Fibroblast of pulmonary artery (primary cell): ENCODE results near the gene DNAJB11.
"Not testable (repeated sequence)": the region's sequence is repeated elsewhere in the genome, so short reads cannot be mapped to it uniquely, and the experiment has no call there.

Experiments used
- DNase-seq: peaks from one replicate; pipeline ENCODE4 v3.0.0-alpha.2; 2010; ENCODE audit warnings: low read depth
- H3K4me3 ChIP-seq: replicated peaks from 2 replicates; pipeline ENCODE4 v1.5.1; 2011; ENCODE audit warnings: low read depth, mild to moderate bottlenecking, control low read depth, low read length, moderate library complexity
- TF ChIP-seq, protein P1 (sequence below): IDR thresholded peaks from 2 replicates; pipeline ENCODE4 v1.5.1; 2011; ENCODE audit warnings: mild to moderate bottlenecking, control low read depth, low read length, inconsistent platforms; ENCODE audit errors: missing control alignments

Gene DNAJB11

DNA sequence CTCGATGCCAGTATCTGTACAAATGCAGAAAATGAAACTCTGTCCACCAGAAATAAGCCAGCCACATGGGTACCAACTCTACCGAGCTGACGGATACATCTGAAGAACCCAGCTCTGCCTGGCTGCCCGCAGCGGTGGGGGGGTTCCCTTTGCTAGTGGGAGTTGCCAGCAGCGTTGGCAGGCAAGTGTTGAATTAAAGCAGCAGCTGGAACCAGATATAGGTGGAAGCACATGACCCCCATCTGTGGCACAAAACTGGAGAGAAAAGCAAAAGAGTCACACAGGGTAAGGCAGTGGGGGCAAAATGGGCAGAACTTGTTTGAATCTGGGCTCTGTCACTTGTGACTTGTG is 44.3 kb upstream of the DNAJB11 start:
- no peak for DNase-seq
- H3K4me3 ChIP-seq, result no peak overlapping the region
- TF ChIP-seq, protein P1, sequence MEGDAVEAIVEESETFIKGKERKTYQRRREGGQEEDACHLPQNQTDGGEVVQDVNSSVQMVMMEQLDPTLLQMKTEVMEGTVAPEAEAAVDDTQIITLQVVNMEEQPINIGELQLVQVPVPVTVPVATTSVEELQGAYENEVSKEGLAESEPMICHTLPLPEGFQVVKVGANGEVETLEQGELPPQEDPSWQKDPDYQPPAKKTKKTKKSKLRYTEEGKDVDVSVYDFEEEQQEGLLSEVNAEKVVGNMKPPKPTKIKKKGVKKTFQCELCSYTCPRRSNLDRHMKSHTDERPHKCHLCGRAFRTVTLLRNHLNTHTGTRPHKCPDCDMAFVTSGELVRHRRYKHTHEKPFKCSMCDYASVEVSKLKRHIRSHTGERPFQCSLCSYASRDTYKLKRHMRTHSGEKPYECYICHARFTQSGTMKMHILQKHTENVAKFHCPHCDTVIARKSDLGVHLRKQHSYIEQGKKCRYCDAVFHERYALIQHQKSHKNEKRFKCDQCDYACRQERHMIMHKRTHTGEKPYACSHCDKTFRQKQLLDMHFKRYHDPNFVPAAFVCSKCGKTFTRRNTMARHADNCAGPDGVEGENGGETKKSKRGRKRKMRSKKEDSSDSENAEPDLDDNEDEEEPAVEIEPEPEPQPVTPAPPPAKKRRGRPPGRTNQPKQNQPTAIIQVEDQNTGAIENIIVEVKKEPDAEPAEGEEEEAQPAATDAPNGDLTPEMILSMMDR, result no peak

DNA sequence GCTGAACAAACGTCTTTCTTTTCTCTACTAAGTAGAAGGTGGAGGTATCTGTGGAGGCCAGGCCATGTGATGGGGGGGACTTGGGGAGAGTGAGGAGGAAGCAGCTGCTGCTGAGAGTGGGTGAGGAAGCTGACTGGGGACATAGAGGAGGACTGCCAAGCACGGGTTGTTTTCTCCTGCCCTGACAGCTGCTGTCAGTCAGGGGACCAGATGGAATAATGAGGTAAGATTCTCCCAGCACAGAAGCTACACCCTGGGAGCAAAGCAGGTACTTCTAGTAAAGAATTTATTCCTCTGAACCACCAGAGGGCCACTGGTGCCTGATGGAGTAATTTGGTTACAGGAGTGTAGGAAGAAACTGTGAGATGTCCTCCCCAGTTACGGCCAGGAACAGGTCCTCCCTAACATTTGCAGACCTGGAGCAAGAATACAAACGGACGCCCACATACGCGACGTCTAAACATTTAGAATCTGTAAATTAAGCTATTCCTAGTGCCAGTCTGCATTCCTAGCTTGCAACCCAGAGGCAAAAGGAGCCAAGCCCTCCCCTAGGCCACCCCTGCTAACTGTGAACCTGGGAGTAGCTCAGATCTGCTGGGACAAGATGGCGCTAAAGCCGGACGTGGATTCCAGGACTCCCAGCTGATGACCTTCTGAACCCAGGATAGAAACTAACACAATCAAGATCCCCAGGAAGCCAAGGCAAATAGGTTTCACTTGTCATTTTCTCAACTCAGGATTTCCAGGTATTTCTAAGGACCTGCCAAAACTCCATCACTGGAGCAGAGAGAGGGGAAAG is 41.1 kb upstream of the DNAJB11 start:
- TF ChIP-seq, protein P1, result no peak

DNA sequence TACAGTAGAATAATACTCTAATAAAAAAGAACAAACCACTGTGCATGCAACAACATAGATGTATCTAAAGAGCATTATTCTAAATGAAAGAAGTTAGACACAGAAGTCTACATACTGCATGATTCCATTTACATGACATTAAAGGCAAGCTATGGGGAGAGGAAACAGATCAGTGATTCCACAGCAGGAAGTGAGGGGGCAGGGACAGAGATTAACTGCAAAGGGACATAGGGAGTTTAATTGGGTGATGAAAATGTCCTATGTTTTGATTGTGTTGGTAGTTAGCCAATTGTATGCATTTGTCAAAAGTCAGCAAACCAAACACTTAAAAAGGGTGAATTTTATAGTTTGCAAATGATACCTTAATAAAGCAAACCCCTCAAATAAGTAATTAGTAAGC is 40.1 kb upstream of the DNAJB11 start:
- TF ChIP-seq, protein P1, result no peak
- no peak for DNase-seq
- H3K4me3 ChIP-seq, result no peak overlapping the region

More for the DNA sequence above, 41.1 kb upstream of the DNAJB11 start:
- H3K4me3 ChIP-seq, result no peak overlapping the region
- DNase-seq, result no peak

DNA sequence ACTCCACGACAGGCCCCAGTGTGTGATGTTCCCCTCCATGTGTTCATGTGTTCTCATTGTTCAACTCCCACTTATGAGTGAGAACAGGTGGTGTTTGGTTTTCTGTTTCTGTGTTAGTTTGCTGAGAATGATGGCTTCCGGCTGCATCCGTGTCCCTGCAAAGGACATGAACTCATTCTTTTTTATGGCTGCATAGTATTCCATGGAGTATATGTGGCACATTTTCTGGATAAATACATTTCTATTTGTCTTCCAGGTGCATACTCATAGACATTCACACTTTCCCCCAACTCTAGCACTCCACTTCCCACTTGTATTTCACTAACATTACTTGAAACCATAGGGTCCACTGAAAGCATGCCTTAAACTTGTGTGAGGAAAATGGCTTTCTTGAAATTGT is 38.8 kb upstream of the DNAJB11 start:
- not testable (repeated sequence) for DNase-seq, H3K4me3 ChIP-seq

DNA sequence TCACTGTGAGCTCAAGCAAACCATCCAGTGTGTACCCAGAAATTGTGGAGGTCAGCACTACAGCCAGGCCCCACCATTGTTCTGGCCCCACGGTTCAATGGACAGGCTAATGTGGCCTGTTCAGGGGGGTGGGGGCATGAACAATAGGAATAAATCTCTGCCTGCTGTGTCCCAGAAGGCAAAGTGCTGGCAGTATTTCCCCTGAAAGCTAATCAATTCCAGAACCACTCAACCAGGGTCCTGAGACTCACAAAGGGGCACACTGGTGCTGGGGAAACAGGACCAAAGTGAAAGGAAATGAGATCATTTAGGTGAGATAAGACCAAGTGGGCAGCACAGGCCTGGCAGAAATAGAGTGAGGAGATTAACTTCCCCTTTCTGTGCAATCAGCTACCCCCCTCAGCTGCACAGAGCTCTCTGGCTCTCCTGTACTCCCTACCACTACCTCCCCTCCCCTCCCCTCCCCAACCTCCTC is 37.9 kb upstream of the DNAJB11 start:
- TF ChIP-seq, protein P1, result no peak
- H3K4me3 ChIP-seq, result no peak overlapping the region
- no peak for DNase-seq

DNA sequence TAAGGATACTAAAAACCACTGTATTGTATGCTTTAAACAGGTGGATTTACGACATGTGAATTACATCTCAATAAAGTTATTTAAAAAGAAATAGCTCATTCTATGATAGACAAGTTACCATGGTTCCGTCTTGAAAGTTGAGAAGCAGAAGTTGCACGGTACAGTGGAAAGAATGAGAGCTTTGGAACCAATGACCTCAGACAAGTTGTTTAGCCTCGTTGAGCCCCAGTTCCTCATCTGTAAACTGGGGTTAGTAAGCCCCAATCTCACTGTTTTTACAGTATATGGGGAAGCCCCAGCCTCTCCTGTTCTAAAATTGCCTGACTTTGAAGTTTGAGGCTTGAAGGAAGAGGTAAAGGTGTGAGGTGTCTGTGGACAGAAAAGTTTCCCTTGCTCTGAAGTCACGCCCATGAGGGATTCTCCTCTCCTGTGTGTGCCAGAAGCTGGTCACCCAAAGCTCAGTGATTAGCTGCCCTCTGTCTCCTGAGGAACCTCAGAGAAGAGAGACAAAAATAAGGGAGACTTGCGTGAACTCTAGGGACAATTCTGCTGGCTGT is 36.3 kb upstream of the DNAJB11 start:
- DNase-seq, result no peak
- no peak overlapping the region for H3K4me3 ChIP-seq
- TF ChIP-seq, protein P1, result no peak

DNA sequence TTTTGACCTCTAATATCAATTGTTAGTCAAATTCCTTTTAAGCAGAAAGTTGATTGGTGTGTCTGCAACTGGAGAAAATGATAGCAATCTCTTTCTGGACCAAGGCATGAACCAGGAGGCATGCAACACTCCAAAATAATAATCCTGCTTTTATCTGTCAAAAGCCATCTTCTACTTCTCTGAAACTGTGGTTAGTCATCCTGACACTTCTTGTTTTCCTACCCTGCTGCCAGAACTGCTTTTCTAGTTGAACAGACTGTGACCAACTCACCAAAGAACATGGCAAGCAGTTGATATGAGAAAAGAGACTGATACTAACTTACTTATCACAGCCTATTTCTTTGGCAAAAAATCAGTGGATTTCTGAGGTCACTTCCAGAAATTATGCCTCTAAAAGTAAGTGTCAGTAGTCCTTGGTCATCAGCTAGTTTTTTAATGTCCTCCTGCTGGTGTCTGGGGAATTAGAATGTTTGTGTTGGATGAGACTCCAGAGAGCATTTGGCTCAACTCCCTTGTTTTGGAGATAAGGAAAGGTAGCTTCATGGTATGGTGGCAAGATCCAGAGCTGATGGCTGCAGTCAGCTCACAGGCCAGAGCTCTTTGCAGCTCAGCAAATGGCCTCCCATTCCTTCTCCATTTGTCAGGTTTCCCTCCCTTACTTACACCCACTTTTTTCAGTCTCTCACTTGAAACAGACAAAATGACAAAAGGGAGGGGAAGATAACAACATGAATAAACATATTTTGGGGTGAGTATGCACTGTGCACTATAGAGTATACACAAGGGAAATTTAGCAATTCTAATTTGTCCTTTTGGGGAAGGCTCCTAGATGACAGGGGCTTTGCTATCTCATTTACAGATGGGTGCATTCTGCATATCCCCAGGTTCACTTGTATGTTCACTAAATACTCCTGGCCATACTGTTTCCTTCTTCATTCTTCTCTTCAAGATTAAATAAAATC is 33.4 kb upstream of the DNAJB11 start:
- peak; percentile 24 for DNase-seq
- H3K4me3 ChIP-seq, result no peak overlapping the region
- TF ChIP-seq, protein P1, result no peak
